RWPE2 (cell line): Measurements from ENCODE around the gene ERMARD.

ENCODE experiments used
- ATAC-seq: fragments of 200-7000 bp; cut with Tn5 transposase; 3 replicates; pipeline ENCODE4 v1.9.1; 2021; ENCODE audit warnings: low read depth
- DNase-seq: peaks from one replicate; pipeline ENCODE4 v3.0.0-alpha.2; 2020; ENCODE audit warnings: low spot score
- H3K27ac ChIP-seq: fragments of 450-650 bp; 2 replicates; pipeline ENCODE4 v1.5.1; 2017; ENCODE audit warnings: mild to moderate bottlenecking; ENCODE audit not compliant: poor library complexity, severe bottlenecking
- H3K27me3 ChIP-seq: fragments of 250-450 bp; sonication (Bioruptor Pico); 2 replicates; pipeline ENCODE4 v1.5.1; 2021; ENCODE audit warnings: mild to moderate bottlenecking, moderate library complexity; ENCODE audit not compliant: insufficient read depth, poor library complexity, severe bottlenecking
- H3K36me3 ChIP-seq: fragments of 250-450 bp; sonication (Bioruptor Pico); 2 replicates; pipeline ENCODE4 v1.5.1; 2020; ENCODE audit warnings: low read depth, mild to moderate bottlenecking, moderate library complexity
- H3K4me1 ChIP-seq: fragments of 250-450 bp; sonication (Bioruptor Pico); 2 replicates; pipeline ENCODE4 v1.5.1; 2021; ENCODE audit warnings: mild to moderate bottlenecking, moderate library complexity; ENCODE audit not compliant: insufficient read depth, poor library complexity, severe bottlenecking
- H3K4me3 ChIP-seq: fragments of 250-450 bp; sonication (Bioruptor Pico); 2 replicates; pipeline ENCODE4 v1.5.1; 2021; ENCODE audit warnings: mild to moderate bottlenecking, moderate library complexity; ENCODE audit not compliant: severe bottlenecking
- H3K9me3 ChIP-seq: fragments of 250-450 bp; sonication (Bioruptor Pico); 2 replicates; pipeline ENCODE4 v1.5.1; 2021; ENCODE audit warnings: mild to moderate bottlenecking, moderate library complexity; ENCODE audit not compliant: severe bottlenecking
- CTCF ChIP-seq: fragments of 450-650 bp; IDR thresholded peaks from one replicate; pipeline ENCODE4 v1.5.1; 2017; ENCODE audit warnings: mild to moderate bottlenecking, moderate library complexity; ENCODE audit not compliant: poor library complexity, severe bottlenecking

Gene ERMARD

DNA sequence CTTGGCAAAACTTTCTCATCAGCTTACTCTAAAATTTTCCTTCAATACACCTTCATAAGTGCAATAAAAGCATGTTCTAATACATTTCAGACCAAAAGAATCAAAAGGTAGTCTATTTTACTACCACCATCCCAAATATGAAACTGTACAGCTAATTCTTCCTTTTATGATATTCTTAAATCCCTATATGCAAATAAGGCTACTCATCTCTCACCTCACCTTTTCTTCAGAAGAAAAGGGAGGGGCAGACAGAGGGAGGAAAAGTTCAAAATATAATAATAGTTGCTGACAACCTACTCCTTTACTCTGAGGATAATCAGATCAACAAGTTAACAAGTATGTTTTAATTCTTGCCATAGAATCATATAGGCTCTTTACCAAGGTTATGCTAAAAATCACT lies 42.1 kb upstream of the ERMARD start:
- H3K36me3 ChIP-seq: peaks cover 72% of the 10 kb centered on the region
- DNase-seq: no peak
- no peak for ATAC-seq

DNA sequence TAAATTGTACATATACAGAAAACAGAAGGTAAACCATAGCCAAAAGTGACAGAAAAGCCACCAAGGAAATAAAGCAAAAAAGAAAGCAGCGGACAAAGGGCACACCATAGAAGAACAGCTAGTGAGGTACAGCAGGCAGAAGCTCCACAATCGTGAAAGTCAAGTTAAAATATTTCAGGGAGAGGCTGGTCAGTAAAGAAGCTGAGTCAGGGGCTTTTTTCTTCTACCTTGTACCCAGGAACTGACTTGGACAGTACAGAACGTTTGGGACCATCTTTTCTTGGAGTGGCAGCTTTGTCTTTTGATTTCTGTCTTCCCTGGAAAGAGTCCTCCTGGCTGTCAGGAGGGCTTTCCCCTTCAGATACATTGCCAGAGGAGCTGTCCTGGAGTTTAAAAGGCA lies 41.4 kb upstream of the ERMARD start:
- no peak overlapping the region for H3K27ac ChIP-seq
- H3K4me1 ChIP-seq: no peaks in the 10 kb centered on the region
- H3K9me3 ChIP-seq: no peaks in the 10 kb centered on the region
- H3K36me3 ChIP-seq: peaks cover 72% of the 10 kb centered on the region
- DNase-seq: no peak
- H3K27me3 ChIP-seq: no peaks in the 10 kb centered on the region
- ATAC-seq: no peak
- TF ChIP-seq CTCF: no peak
- H3K4me3 ChIP-seq: no peak overlapping the region

More for the DNA sequence above, 42.1 kb upstream of the ERMARD start:
- TF ChIP-seq CTCF: no peak
- H3K4me3 ChIP-seq: no peak overlapping the region
- no peaks in the 10 kb centered on the region for H3K27me3 ChIP-seq
- H3K27ac ChIP-seq: no peak overlapping the region
- H3K4me1 ChIP-seq: peaks cover 3% of the 10 kb centered on the region
- H3K9me3 ChIP-seq: no peaks in the 10 kb centered on the region

DNA sequence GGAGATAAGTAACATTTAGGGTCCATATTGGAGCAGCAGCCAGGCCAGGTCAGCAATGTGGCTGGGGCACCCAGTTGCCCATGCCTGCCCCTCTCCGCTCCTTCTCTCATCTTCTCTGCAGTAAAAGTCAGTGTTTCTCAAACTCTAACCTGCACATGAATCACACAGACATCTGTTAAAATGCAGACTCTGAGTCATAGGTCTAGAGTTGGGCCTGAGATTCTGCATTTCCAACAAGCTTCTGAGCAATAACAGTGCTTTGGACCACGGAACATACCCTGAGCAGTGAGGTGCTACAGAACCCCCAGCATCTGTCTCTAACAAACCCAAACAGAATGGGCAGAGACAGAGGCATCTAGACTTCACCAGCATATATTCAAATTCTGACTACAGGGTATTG lies 37.2 kb upstream of the ERMARD start:
- no peaks in the 10 kb centered on the region for H3K4me1 ChIP-seq
- H3K27me3 ChIP-seq: no peaks in the 10 kb centered on the region
- no peak for DNase-seq
- no peak for ATAC-seq
- no peak overlapping the region for H3K4me3 ChIP-seq
- TF ChIP-seq CTCF: no peak
- no peak overlapping the region for H3K27ac ChIP-seq
- H3K9me3 ChIP-seq: no peaks in the 10 kb centered on the region
- peaks cover 92% of the 10 kb centered on the region for H3K36me3 ChIP-seq

GRCh38 chr6:169714595-169714994 lies 36.8 kb upstream of the ERMARD start:
- ATAC-seq (no peak), DNase-seq (no peak)
- no peaks in the 10 kb centered on the region for H3K9me3 ChIP-seq
- no peak overlapping the region for H3K27ac ChIP-seq
- H3K4me1 ChIP-seq: no peaks in the 10 kb centered on the region
- no peak overlapping the region for H3K4me3 ChIP-seq
- H3K27me3 ChIP-seq: no peaks in the 10 kb centered on the region
- no peak for TF ChIP-seq CTCF
- peaks cover 93% of the 10 kb centered on the region for H3K36me3 ChIP-seq

- no peak for ATAC-seq
- no peak overlapping the region for H3K27ac ChIP-seq
Observed at GRCh38 chr6:169719117-169719516, 32.3 kb upstream of the ERMARD start.

More at GRCh38 chr6:169719117-169719516, 32.3 kb upstream of the ERMARD start:
- DNase-seq: no peak
- Histone ChIP-seq H3K27me3 (no peaks in the 10 kb centered on the region), H3K9me3 (no peaks in the 10 kb centered on the region), H3K36me3 (peaks cover 59% of the 10 kb centered on the region), H3K4me1 (peaks cover 13% of the 10 kb centered on the region), H3K4me3 (no peak overlapping the region)
- no peak for TF ChIP-seq CTCF
